Measurements from ENCODE around the gene NUP188.

The NUP188 gene

GRCh38 chr9:128947527-128948301 lies at the start of gene NUP188, which contains the start of gene DOLK:
NUP188 (plus strand) TSS chr9:128947699; CDS start chr9:128947720, 21 bp downstream.
DOLK (minus strand) TSS chr9:128947603; CDS start chr9:128947303, 300 bp downstream.
- no peak for FAIRE-seq

- FAIRE-seq: no peak
Measured at GRCh38 chr9:128898382-128898781, 49.1 kb upstream of the NUP188 start.

GRCh38 chr9:128898845-128899565 lies 48.5 kb upstream of the NUP188 start:
- FAIRE-seq: no peak

- no peak for FAIRE-seq
Measured at GRCh38 chr9:128899566-128900322, 47.8 kb upstream of the NUP188 start.

- FAIRE-seq: no peak
Measured at GRCh38 chr9:128901379-128901778, 46.1 kb upstream of the NUP188 start.

GRCh38 chr9:128901822-128902221 lies 45.7 kb upstream of the NUP188 start:
- FAIRE-seq: no peak

- FAIRE-seq: no peak
Measured at GRCh38 chr9:128902351-128903078, 45.0 kb upstream of the NUP188 start.

GRCh38 chr9:128903079-128903461 lies 44.4 kb upstream of the NUP188 start:
- FAIRE-seq: no peak

GRCh38 chr9:128903871-128904620 lies 43.5 kb upstream of the NUP188 start:
- FAIRE-seq: no peak

- no peak for FAIRE-seq
Measured at GRCh38 chr9:128905964-128906363, 41.5 kb upstream of the NUP188 start.

- FAIRE-seq: no peak
Measured at GRCh38 chr9:128906741-128907140, 40.8 kb upstream of the NUP188 start.

GRCh38 chr9:128908372-128908771 lies 39.1 kb upstream of the NUP188 start:
- FAIRE-seq: no peak

- no peak for FAIRE-seq
Measured at GRCh38 chr9:128909859-128910258, 37.6 kb upstream of the NUP188 start.

GRCh38 chr9:128910906-128911305 lies 36.6 kb upstream of the NUP188 start:
- FAIRE-seq: no peak

- FAIRE-seq: no peak
Measured at GRCh38 chr9:128911529-128912035, 35.9 kb upstream of the NUP188 start.

GRCh38 chr9:128912270-128912853 lies 35.1 kb upstream of the NUP188 start:
- FAIRE-seq: no peak

- no peak for FAIRE-seq
Measured at GRCh38 chr9:128913048-128913900, 34.2 kb upstream of the NUP188 start.

- no peak for FAIRE-seq
Measured at GRCh38 chr9:128913995-128914772, 33.3 kb upstream of the NUP188 start.

GRCh38 chr9:128916204-128916603 lies 31.3 kb upstream of the NUP188 start:
- FAIRE-seq: no peak

- no peak for FAIRE-seq
Measured at GRCh38 chr9:128916745-128917144, 30.8 kb upstream of the NUP188 start.

All from islet of Langerhans (tissue), 1 donor.